Inflammatory macrophage (primary cell): ENCODE measurements around the gene TCP1.
"Not testable (repeated sequence)": the region's sequence is repeated elsewhere in the genome, so short reads cannot be mapped to it uniquely, and the experiment has no call there.

ENCODE experiments used
- DNase-seq, 2 donors: peaks; one replicate each; pipeline ENCODE4 v3.0.0-alpha.2; 2020 to 2022

Gene TCP1

GRCh38 chr6:159816775-159817174 lies 27.4 kb upstream of the TCP1 start:
- not testable (repeated sequence) for DNase-seq

GRCh38 chr6:159815410-159815809 lies 26.0 kb upstream of the TCP1 start:
- DNase-seq = no peak

GRCh38 chr6:159813781-159814180 lies 24.4 kb upstream of the TCP1 start:
- DNase-seq = no peak

DNA sequence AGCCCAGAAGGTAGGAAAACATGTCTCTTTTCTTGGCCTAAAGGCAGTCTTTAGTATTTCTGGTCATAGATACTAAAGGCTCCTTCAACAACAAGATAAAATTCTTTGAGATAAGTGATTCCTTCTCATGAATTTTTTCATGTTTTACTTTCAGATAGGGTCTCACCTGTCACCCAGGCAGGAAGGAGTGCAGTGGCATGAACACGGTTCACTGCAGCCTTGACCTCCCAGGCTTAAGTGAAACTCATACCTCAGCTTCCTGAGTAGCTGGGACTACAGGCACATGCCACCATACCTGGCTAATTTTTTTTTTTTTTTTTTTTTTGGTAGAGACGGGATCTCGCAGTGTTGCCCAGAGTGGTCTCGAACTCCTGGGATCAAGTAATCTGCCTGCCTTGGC lies 19.7 kb upstream of the TCP1 start:
- DNase-seq = no peak

GRCh38 chr6:159808647-159809046 lies 19.2 kb upstream of the TCP1 start:
- DNase-seq = no peak

- DNase-seq = no peak
These were observed 17.9 kb upstream of the TCP1 start for GRCh38 chr6:159807150-159807858.

- DNase-seq = no peak
These were observed 16.6 kb upstream of the TCP1 start for GRCh38 chr6:159806021-159806458.

DNA sequence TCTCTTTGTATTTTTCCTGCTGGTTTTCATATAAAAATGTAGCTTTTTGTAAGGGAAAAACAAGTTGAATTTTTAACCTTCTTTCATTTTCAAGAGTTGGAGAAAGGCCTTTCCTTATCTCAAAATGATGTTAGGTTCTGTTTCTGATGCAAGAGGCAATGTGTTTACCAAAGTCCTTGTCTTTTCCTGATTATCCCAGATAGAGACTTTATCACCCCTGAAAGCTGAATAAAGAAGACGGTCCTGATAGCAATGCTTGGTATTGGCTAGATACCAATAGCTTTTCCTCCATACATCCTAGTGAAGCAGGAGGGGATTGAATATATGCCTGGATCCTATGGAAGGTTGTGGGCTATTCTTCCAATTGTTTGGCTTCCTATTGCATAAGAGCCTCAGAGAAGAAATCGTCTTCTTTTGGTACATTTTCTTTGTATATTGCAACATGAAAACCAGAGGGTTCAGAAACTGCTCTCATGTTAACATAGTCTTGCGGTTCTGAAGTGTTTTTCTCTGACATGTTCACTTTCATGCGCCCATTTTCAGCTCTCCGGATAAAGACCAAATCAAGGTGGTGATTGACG lies 16.1 kb upstream of the TCP1 start:
- no peak for DNase-seq

GRCh38 chr6:159804504-159804903 lies 15.1 kb upstream of the TCP1 start:
- no peak for DNase-seq

- DNase-seq = peak in 1 of 2 donors; percentile 36
These were observed 12.5 kb upstream of the TCP1 start for GRCh38 chr6:159801935-159802334.

DNA sequence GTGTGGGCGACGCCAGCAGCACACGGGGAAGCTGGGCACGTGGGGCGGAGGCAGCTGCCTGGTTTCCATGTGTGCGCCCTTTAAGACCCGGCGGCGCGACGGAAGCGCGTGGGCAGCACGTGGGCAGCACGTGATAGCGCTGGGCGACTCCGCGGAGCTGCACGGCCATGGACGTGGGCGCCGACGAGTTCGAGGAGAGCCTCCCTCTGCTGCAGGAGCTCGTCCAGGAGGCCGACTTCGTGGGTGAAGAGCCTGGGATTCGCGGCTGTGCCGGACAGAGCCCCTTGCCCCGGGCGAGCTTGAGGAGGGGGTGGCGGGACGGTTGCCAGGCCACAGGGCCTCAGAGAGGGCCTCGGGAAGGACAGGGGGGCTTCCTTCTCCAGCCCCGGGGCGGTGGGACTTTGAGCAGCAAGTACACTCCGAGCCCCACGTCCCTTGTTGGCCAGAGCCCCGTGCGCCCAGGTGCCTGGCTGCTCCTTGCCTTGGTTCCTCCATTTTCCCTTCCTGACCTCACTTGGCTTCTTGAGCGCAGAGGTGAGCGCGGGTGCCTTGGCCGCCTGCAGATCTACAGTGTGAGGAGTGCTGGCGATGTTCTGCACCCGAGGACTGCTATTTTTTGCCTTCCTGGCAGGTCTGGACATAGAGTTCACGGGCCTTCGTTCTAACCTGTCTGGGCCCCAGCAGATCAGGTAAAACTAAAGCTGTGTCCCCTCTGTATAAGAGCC lies 10.9 kb upstream of the TCP1 start, which contains the start of gene PNLDC1:
PNLDC1 (plus strand) TSS at position 136 of the 725 bp plus-strand sequence; CDS start at position 168, 32 bp downstream.
- DNase-seq = no peak

- no peak for DNase-seq
These were observed 8.2 kb upstream of the TCP1 start for GRCh38 chr6:159797554-159797953.

DNA sequence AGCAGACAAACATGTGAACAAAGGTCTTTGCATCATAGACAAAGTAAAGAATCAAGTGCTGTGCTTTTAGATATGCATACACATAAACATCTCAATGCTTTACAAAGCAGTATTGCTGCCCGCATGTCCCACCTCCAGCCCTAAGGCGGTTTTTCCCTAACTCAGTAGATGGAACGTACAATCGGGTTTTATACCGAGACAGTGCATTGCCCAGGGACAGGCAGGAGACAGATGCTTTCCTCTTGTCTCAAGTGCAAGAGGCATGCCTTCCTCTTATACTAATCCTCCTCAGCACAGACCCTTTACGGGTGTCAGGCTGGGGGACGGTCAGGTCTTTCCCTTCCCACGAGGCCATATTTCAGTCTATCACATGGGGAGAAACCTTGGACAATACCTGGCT lies 5.6 kb upstream of the TCP1 start:
- not testable (repeated sequence) for DNase-seq

GRCh38 chr6:159790956-159791598 lies 1.7 kb upstream of the TCP1 start:
- DNase-seq = peak in 1 of 2 donors; percentile 7

DNA sequence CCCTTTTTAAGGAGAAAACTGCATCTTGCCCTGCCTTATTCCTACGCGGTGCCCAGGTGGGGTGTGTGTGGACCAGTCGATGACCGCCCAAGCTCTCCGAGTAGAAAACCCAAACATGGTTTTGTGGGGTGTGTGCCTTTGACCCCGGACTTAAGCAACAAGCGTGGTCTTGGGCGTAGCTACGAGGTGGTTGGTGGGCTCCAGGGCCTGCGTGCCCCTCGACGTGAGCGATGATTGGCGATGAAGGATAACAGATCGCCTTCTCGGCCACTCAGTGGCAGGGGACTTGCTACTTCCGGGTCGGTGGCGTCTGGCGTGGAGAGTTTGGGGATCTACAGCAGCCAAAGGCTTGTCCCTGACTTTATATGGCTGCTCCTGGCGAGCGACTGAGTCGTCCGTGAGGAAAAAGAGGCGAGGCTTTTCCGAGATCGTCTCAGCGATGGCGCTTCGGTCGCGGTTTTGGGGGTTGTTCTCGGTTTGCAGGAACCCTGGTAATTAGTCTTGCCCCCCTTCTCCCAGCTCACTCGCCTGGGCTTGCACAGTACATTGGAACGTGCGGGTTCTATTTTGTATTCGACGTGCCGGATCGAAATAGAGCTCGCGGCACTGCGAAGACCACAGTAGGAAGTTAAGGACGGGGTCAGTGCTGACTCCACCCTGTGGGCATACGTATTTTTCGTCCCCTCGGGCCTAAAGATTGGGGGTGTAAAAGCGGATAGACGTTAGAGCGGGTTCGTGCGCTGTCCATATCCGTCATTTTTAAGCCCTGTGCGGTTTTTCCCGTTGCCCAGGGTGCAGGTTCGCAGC lies 950 bp upstream of the TCP1 start, which contains the start of gene MRPL18:
MRPL18 (plus strand) TSS at position 319 of the 807 bp plus-strand sequence; CDS start at position 440, 121 bp downstream.
- DNase-seq = peak; percentile 98

DNA sequence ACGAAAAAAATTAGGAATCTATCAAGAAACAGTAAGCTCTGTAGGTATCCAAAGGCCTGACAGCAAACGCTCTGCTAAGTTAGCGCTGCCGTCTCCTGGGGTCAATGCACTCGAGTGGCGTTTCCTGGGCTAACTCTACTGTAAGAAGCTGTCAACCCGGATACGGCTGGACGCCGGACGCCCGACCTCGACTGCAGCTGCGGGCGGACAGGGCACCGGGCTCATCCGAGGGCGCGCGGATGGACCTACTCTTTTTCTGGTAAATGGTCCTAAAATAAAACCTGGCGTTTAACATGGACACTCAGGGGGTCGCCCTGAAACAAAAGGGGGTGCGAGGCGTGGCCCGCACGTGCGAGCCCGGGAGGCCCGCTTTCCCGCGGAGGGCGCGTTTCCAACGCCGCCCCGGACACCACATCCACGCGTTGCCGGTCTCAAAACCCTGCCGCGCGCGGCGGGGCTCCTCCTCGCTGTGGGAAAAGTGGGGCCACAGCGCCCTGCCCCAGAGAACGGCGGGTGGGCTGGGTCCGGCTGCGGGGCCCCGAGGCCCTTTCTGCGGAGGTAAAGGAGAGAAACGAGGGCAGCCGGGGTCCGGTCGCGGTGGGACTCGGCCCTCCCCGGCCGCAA lies 537 bp downstream of the TCP1 start:
- peak; percentile 15 to 36 for DNase-seq

DNA sequence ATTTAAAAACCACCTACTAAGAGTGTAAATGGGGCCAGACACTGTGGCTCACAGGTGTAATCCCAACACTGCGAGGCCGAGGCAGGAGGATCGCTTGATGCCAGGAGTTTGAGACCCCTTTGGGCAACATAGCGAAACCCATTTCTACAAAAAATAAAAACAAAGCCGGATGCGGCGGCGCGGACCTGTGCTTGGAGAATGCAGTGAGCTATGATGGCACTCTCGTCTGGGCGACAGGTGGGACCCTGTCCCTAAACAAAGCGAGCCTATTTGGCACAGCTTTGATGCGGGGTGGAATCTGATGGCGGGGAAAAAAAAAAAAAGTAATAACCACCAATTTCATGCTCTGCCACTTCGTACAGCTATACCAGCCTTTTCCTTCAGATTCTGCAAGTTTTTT lies 1.1 kb downstream of the TCP1 start:
- DNase-seq = no peak

- DNase-seq = no peak
These were observed 10.8 kb downstream of the TCP1 start for GRCh38 chr6:159778542-159779103.

DNA sequence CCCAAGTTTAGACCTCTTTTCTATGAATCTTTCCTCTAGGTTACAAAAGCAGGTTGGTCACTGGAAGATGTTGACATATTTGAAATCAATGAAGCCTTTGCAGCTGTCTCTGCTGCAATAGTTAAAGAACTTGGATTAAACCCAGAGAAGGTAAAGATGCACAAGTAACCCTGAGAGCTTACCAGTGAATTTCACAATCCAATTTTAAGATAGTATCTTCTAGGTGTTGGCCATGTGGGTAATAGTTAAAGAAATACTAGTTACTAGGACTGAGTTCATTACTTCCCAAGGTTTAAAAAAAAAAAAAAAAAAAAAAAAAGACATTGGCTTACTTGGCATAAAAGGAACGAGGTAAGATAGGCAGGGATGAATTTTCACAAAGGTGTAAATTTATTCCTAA lies 11.3 kb downstream of the TCP1 start:
- no peak for DNase-seq

GRCh38 chr6:159777240-159777904 lies 12.0 kb downstream of the TCP1 start:
- no peak for DNase-seq

- DNase-seq = no peak
These were observed 17.2 kb downstream of the TCP1 start for GRCh38 chr6:159772196-159772595.
